GM18951 (cell line): Measurements from ENCODE around the gene ADGRD1.
"Not testable (repeated sequence)": the region's sequence is repeated elsewhere in the genome, so short reads cannot be mapped to it uniquely, and the experiment has no call there.

Source experiments
- POLR2A ChIP-seq: IDR thresholded peaks from 4 replicates; pipeline ENCODE4 v1.6.1; 2011; ENCODE audit warnings: mild to moderate bottlenecking; ENCODE audit not compliant: insufficient read length, insufficient read depth; ENCODE audit errors: extremely low read depth
- in situ Hi-C: fragments of 300-500 bp; cut with MboI; formaldehyde crosslinking; loops from one replicate; pipeline ENCODE4 v1.12.0; 2022; ENCODE audit warnings: low sequenced_read_pairs, mixed read lengths, inconsistent platforms; ENCODE audit not compliant: unreplicated experiment

Gene ADGRD1

DNA sequence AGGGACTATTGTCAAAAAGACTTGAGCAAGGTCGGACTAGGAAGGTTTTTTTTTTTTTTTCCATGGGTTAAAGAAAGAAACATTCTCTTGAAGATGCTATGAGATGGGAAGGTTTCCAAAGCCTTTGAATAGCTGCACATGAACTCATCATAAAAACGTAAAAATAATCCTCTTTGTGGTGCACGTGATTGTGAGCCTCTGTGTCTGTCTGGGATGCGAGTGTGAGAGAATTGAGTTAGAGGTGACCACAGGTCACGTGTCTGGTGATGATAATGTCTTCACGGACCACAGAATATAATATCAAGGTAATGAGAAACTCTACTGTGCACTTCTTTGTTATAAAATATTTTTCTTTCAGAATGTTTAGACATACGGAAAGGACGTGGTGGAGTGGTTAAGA is 24.3 kb upstream of the ADGRD1 start:
- in situ Hi-C loops = no loop called here
- no peak for TF ChIP-seq POLR2A

DNA sequence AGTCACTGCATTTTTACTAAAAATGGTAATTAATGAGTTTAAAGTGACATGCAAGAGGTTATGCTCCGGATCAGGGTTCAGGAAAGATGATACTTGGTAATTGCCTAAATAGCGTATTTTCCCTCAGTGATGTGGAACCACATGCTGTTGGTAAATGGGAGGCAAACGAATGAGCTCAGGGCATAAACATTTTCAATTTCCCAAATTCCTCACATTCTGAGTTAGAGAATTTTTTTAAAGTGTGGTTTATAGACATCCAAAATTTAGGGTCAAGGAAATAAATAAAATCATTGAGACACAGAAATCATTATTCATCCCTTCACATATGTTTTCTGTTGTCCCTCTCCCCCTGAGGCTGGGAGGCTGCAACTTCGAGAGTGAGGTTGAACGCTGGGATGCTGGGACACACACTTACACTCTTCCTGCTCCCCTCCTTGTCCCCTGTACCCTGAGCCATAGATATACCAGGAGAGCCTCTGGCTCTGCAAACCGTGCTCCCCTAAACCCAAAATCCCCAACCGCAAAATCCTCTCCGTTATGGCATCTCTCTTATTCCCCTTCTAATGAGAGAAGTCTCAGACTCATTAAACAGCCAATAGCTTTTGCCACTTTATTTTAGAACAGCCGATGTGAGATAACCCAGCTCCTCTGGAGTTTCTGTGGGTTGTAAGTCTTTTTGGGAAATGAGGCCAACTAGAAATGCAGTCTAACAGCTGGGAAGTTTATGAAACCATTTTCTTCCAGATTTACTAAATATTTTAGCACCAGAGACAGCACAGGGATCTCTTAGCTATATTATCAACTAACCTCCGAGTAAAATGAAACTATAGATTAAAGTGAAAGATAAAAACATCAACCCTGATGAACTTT is 21.4 kb upstream of the ADGRD1 start:
- TF ChIP-seq POLR2A = no peak
- in situ Hi-C loops = no loop called here

DNA sequence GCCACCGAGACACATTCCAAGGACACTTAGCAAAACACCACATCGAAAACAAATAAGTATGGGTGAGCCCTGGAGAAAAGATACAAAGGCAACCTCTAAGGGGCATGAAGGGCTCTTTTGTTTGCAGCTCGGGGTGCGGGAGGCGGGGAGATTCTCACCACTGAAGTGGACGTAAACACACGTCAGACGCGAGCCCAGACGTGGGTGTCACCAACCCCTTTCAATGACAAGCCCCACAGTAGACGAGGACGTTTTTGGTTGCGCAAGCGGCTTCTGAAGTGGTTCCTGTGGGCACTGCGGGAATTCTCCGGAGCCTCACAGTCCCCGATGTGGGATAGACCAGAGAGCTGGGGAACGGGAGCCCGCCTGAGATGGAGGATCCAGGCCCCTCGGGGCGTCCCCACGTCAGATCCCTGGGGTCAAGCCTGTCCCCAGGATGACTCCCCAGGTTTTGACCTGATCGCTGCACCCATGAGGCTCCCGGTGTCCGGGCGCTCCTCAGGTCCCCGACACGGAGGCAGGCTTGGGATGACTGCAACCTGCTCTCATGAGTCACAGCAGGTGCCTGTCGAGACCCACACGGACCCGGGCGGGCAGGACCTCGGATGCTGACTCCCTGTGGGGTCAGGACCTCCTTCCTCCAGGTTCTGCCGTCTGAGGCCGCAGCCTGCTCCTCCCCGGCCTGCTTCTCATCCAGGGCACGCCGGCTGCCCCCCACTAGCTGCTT is 20.3 kb upstream of the ADGRD1 start:
- no peak for TF ChIP-seq POLR2A
- in situ Hi-C loops = no loop called here

DNA sequence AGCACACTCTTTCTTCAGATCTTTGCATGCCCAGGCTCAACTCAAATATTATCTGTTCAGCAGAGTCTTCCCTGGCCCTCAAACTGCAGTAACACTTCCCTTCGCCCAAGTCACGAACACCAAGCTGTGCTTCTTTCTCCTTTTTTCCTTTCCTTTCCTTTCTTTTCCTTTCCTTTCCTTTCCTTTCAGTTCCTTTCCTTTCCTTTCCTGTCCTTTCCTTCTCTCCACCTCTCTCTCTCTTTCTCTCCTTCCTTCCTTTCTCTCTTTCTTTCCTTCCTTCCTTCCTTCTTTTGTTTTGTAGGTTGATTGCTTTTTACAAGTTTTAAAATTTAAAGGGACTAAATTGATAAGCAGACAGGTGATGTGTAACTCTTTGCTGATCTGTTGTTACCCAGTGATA is 19.0 kb upstream of the ADGRD1 start:
- TF ChIP-seq POLR2A = no peak
- in situ Hi-C loops = no loop called here

DNA sequence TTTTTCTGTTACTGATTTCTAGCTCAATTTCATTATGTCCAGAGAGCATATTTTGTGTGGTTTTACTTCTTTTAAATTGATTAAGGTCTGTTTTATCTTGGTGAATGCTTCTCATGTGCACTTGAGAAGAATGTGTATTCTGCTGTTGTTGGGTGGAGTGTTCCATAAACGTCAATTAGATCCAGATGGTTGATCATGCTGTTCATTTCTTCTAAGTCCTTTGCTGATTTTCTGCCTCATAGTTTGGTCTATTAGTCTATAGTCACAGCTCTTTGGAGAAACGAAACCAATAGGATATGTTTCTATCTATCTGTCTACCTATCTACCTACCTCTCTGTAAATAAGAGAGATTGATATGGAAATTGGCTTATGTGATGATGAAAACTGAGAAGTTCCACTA is 17.1 kb upstream of the ADGRD1 start:
- TF ChIP-seq POLR2A = no peak
- in situ Hi-C loops = no loop called here

DNA sequence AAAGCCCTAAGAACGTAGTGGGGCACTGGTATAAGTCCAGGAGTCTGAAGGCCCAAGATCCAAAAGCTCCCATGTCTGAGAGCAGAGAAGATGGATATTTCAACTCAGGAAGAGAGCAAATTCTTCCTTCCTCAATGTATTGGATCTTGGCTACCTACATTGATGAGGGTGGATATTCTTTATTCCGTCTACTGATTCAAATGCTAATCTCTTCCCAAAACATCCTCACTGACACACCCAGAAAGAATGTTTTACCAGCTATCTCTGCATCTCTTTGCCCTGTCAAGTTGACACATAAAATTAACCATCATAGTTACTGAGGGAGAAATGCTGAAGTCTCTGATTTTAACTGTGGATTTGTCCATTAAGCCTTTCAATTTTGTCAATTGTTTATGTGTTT is 16.6 kb upstream of the ADGRD1 start:
- in situ Hi-C loops = no loop called here
- TF ChIP-seq POLR2A = no peak

DNA sequence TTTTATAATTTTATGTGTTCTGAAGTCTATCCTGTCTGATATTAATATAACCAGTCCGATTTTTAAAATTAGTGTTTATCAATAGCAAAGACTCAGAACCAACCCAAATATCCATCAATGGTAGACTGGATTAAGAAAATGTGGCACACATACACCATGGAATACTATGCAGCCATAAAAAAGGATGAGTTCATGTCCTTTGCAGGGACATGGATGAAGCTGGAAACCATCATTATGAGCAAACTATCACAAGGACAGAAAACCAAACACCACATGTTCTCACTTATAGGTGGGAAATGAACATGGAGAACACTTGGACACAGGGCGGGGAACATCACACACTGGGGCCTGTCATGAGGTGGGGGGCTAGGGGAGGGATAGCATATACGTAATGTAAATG is 16.2 kb upstream of the ADGRD1 start:
- in situ Hi-C loops = not testable (repeated sequence)

DNA sequence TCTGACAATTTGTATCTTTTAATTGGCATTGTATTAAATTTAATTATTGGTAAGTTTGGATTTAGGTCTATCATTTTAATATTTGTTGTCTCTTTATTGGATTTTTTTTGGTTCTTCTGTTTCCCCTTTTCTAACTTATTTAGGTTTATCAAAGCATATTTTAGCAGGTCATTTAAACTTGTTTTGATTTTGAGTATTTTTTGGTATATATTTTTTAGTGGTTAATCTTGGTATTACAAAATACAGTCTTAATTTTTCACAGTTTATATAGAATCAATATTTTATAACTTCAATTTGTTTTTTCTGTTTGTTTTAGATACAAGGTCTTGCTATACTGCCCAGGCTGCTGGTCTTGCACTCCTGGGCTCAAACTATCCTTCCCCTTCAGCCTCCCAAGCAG is 15.5 kb upstream of the ADGRD1 start:
- TF ChIP-seq POLR2A = no peak
- in situ Hi-C loops = no loop called here

DNA sequence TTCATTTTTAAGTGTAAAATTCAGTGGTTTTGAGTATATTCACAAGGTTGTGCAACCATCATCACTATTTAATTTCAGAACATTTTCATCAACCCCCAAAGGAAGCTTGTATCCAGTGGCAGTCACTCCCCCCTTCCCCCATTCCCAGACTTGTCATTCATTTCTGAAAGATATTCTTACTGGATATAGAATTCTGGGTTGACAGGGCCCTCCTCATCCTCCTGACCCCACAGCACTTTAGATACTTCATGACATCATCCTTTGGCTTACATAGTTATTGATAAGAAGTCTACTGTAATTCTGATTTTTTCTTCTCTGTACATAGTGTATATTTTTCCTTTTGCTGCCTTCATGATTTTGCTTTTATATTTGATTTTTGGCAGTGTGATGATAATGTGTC is 8.8 kb upstream of the ADGRD1 start:
- TF ChIP-seq POLR2A = no peak
- in situ Hi-C loops = no loop called here

DNA sequence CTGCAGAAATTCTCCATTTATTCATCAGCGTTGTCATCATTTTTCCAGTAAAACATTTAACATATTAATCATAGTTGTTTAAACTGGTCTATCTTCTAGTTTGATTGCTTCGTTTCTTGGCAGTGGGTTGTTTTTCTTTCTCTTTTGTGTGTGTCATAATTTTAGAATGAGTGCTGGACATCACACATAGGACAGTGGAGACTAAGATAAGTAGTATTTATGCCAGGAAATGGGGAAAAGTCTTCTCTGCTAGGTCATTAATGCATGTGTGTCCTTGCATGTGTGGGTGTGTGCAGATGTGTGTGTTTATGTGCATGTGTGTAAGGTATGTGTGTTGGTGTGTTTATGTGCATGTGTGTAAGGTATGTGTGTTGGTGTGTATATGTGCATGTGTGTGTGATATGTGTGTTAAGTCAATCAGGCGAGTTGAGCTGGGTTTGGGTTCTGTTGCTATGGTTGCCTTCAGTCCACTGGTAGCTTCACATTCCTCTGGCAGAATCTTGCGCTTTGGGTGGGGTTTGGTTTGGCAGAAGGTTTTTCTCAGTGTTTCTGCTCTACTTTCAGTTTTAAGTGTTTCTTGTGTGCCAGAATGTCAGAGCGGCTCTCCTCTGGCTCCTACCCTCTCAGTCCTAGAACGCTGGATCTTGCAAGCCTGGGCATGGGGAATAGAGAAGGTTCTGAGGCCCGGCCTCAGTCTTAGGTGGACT is 7.8 kb upstream of the ADGRD1 start:
- in situ Hi-C loops = no loop called here
- TF ChIP-seq POLR2A = no peak

DNA sequence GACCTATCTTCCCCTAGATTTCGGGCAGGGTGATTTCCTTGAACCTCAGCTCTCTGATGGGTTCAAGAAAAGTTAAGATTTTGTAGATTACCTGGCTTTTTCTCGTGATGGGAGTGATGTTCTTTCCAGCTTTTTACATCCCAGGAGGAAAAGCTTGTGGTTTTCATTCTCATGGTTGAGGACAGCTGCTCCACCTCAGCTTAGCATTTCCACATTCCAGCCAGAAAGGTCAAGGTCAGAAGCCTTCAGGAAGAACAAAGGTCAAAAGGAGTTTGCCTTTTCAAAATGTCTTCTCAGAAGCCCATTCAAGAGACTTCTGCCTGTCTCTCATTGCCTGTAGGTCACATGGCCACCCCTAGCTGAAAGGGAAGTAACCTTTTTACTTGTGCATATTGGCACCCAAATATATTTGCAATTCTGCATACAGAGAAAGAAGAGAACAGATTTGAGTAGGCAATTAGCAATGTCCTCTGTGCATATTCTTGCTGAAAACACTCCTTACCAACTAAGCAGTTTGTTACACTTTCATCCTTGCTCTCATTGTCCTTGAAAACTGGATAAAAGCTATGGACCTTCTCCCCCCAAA is 6.6 kb upstream of the ADGRD1 start:
- TF ChIP-seq POLR2A = no peak
- in situ Hi-C loops = no loop called here

DNA sequence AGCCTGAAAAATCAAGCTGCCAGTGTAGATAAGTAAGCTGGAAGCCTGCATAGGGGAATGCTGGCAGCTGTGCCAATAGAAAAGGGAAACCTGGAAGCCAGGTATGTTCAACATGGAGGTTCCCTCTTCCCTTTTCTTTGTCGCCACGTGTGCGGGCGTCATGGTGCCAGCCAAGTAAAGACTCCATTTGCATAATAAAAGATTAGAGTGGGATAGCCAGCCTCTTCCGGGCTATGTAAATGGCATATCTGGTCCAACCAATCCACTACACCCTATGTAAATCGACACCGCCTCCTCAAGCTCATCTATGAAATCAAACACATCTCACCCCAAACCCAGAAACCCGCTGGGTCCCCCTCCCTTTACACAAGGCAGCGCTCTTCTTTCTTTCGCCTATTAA is 5.6 kb upstream of the ADGRD1 start:
- no peak for TF ChIP-seq POLR2A
- in situ Hi-C loops = no loop called here

DNA sequence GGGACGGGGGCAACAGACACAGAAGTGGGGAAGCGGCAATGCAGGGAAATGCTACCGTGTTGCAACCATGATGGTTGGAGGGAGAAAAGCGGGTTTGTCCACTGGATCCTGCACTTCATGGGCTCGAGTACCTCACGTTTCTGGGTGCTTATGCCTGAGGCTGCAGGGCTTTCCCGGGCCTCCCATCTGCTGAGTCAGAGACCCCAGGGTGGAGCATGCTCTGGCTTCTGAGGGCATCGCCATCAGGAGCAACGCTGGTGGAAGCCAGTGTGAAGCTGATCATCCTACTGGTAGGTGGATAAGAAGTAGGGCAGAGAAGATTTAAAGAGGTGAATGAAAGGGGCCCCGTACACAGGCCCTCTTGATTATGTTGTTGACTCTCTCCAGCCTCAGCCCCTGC is 5.0 kb upstream of the ADGRD1 start:
- in situ Hi-C loops = no loop called here

DNA sequence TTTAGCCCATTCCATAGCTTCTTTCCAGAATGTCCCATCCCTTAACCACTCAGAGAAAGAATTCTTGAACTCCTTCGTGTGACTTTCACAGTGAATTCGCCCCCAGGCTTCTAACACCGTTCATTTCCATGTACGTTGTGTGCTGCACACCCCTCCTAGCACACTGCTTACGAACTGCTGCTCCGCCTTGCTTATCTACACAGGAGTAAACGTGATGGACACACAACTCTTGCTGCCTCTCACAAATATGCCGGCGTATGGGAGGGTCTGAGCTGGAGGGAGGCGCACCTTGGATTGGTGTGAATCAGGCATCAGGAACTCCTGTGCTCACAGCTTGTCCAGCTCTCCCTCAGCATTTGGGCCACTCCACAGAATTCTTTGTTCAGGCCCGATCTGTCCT is 3.9 kb upstream of the ADGRD1 start:
- in situ Hi-C loops = no loop called here
- no peak for TF ChIP-seq POLR2A

More for the DNA sequence above, 5.0 kb upstream of the ADGRD1 start:
- TF ChIP-seq POLR2A = no peak

DNA sequence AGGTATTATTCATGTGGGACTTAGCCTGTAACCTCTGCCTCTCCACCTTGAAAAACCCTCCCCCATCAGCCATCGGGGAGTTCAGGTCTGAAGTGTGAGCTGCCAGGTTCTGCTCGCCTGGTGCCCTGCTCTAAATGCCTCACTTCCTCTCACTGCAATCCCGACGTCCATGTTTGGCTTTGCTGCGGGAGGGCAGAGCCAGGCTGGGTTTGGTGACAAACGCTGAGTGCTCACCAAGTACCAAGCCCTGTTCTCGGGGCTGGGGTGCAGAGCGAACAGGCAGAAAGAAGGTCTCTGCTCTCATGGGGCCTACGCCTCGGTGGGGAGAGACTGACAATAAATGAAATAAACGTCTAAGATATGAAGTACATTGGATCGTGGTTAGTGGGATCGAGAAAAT is 2.1 kb upstream of the ADGRD1 start:
- in situ Hi-C loops = no loop called here
- no peak for TF ChIP-seq POLR2A
